A549 (cell line): Measurements from ENCODE around the gene ZNF638. TPM values are rescaled to one million over a fixed set of nuclear protein-coding genes. Genes with fewer than 3 reads are reported as not detected.
A peak's percentile ranks its signal among the peaks of the same experiment; 100 is the strongest.

Source experiments
- ATAC-seq, 2 experiments: fragments of 200-7000 bp in 1 of 2; fragments of >200 bp in 1 of 2; cut with Nextera tagmentation in 1 of 2; cut with Tn5 transposase in 1 of 2; 3 replicates each; pipeline versions ENCODE4 v1.8.0 to v1.9.1; 2018 to 2020; ENCODE audit warnings: mild to moderate bottlenecking in 1 of 2, moderate library complexity in 1 of 2
- CTCF ChIA-PET: fragments of 300-600 bp; sonication (Branson Sonifier 250); formaldehyde crosslinking; extraction: SDS; loops from one replicate; lab custom pipeline; 2021; ENCODE audit warnings: antibody characterized with exemption, inconsistent platforms; lab: Yijun Ruan, JAX
- POLR2A ChIA-PET: fragments of 350-600 bp; formaldehyde crosslinking; extraction: SDS; loops from one replicate; lab custom pipeline; 2021; ENCODE audit warnings: antibody characterized with exemption, inconsistent platforms; lab: Yijun Ruan, JAX
- DNase-seq, 2 experiments: peaks; one replicate each; pipeline versions ENCODE4 v3.0.0 to v3.0.0-alpha.2; 2011 to 2016; ENCODE audit warnings: low read depth in 1 of 2, low spot score in 1 of 2
- FAIRE-seq: peaks from 2 replicates; lab custom pipeline; 2011; peaks lifted over from hg19 to GRCh38; lab: Jason Lieb, UNC
- H3K27ac ChIP-seq, 2 experiments: fragments of >200 bp; sonication (Bioruptor Twin); formaldehyde crosslinking; 3 replicates each; pipeline ENCODE4 v1.5.1; 2016 to 2017
- H3K4me1 ChIP-seq: fragments of >200 bp; sonication (Bioruptor Twin); formaldehyde crosslinking; 3 replicates; pipeline ENCODE4 v1.6.1; 2016
- H3K4me2 ChIP-seq: fragments of >200 bp; sonication (Bioruptor Twin); formaldehyde crosslinking; 3 replicates; pipeline ENCODE4 v1.6.1; 2016
- H3K4me3 ChIP-seq: fragments of >200 bp; sonication (Bioruptor Twin); formaldehyde crosslinking; 3 replicates; pipeline ENCODE4 v1.5.1; 2016
- H3K9me3 ChIP-seq: fragments of >200 bp; sonication (Bioruptor Twin); formaldehyde crosslinking; 3 replicates; pipeline ENCODE4 v1.6.1; 2016
- BHLHE40 ChIP-seq: IDR thresholded peaks from 2 replicates; pipeline ENCODE4 v1.6.1; 2012; ENCODE audit warnings: low read depth, low read length, inconsistent platforms
- EP300 ChIP-seq, 2 experiments: fragments of >200 bp; sonication (Bioruptor Twin); formaldehyde crosslinking; IDR thresholded peaks; 2 replicates in 1 of 2; 3 replicates in 1 of 2; pipeline ENCODE4 v1.6.1; 2016 to 2017
- FOSL2 ChIP-seq, 2 experiments: fragments of 450-650 bp in 1 of 2; fragments of >200 bp in 1 of 2; sonication (Bioruptor Twin) in 1 of 2; formaldehyde crosslinking; IDR thresholded peaks; 2 replicates each; pipeline versions ENCODE4 v1.5.0 to v1.6.1; 2016 to 2020; ENCODE audit warnings: mild to moderate bottlenecking in 1 of 2, moderate library complexity in 1 of 2
- FOXS1 ChIP-seq: fragments of 250-450 bp; sonication (Bioruptor Pico); IDR thresholded peaks from 2 replicates; pipeline ENCODE4 v1.5.0; 2020; ENCODE audit warnings: mild to moderate bottlenecking, moderate library complexity
- HOXA7 ChIP-seq: fragments of 250-450 bp; sonication (Bioruptor Pico); IDR thresholded peaks from 2 replicates; pipeline ENCODE4 v1.5.0; 2020; ENCODE audit warnings: mild to moderate bottlenecking, moderate library complexity
- HOXB5 ChIP-seq: fragments of 250-450 bp; sonication (Bioruptor Pico); IDR thresholded peaks from 2 replicates; pipeline ENCODE4 v1.5.0; 2020; ENCODE audit warnings: mild to moderate bottlenecking, moderate library complexity
- JUNB ChIP-seq: fragments of >200 bp; sonication (Bioruptor Twin); formaldehyde crosslinking; IDR thresholded peaks from 2 replicates; pipeline ENCODE4 v1.6.1; 2016
- MAFK ChIP-seq: fragments of 450-650 bp; IDR thresholded peaks from 2 replicates; pipeline ENCODE4 v1.6.1; 2014; ENCODE audit not compliant: partially characterized antibody
- MAZ ChIP-seq: fragments of 150-350 bp; IDR thresholded peaks from 2 replicates; pipeline ENCODE4 v1.6.1; 2014; ENCODE audit warnings: antibody characterized with exemption, low read depth, low read length, borderline replicate concordance
- MYC ChIP-seq: IDR thresholded peaks from 2 replicates; pipeline ENCODE4 v1.6.1; 2012; ENCODE audit warnings: mild to moderate bottlenecking, inconsistent platforms, low read length, improper control_type of control experiment, borderline replicate concordance
- NFE2L2 ChIP-seq: fragments of 150-350 bp; conservative IDR thresholded peaks from 2 replicates; pipeline ENCODE4 v1.6.1; 2014; ENCODE audit warnings: low read length
- POLR2A ChIP-seq: IDR thresholded peaks from 2 replicates; pipeline ENCODE4 v1.6.1; 2012; ENCODE audit warnings: mild to moderate bottlenecking, low read length
- RCOR1 ChIP-seq: fragments of 150-350 bp; IDR thresholded peaks from 2 replicates; pipeline ENCODE4 v1.6.1; 2014; ENCODE audit warnings: antibody characterized with exemption, low read length, low read depth
- SMC3 ChIP-seq: fragments of >200 bp; sonication (Bioruptor Twin); formaldehyde crosslinking; IDR thresholded peaks from 3 replicates; pipeline ENCODE4 v1.6.1; 2018; ENCODE audit warnings: inconsistent platforms
- TFCP2L1 ChIP-seq: fragments of 250-450 bp; sonication (Bioruptor Pico); IDR thresholded peaks from 2 replicates; pipeline ENCODE4 v1.5.0; 2021; ENCODE audit warnings: mild to moderate bottlenecking
- ZC3H11A ChIP-seq: fragments of 450-650 bp; IDR thresholded peaks from 2 replicates; pipeline ENCODE4 v1.6.1; 2014; ENCODE audit warnings: antibody characterized with exemption, mild to moderate bottlenecking
- ZNF302 ChIP-seq: fragments of 250-450 bp; sonication (Bioruptor Pico); IDR thresholded peaks from 2 replicates; pipeline ENCODE4 v1.9.0; 2021; ENCODE audit warnings: inconsistent platforms, mild to moderate bottlenecking, moderate library complexity
- WGBS: methylation state at CpG from one replicate; pipeline ENCODE4 v1.1.6; 2017; ENCODE audit errors: missing lambda C conversion rate; 5-methylcytosine and 5-hydroxymethylcytosine counted together
- polyA plus RNA-seq, 4 experiments: library from polyadenylated mRNA; depleted of rRNA in 3 of 4; stranded (reverse); fragments of >200 nt; fragmentation: RNase III in 1 of 4; extraction: RNeasy Plus Mini Kit Qiagen cat#74134 plus additional on column Dnase treatment in 1 of 4; gene quantifications; 2 replicates in 3 of 4; 3 replicates in 1 of 4; pipeline ENCODE4 v1.2.3, GENCODE V29; 2011 to 2017
- TF ChIP-seq, protein P1 (sequence below): IDR thresholded peaks from 2 replicates; pipeline ENCODE4 v1.6.1; 2012
- TF ChIP-seq, protein P2 (sequence below): fragments of 150-350 bp; IDR thresholded peaks from 2 replicates; pipeline ENCODE4 v1.6.1; 2014; ENCODE audit warnings: low read depth, mild to moderate bottlenecking, low read length
- TF ChIP-seq, protein P3 (sequence below): fragments of >200 bp; sonication (Bioruptor Twin); formaldehyde crosslinking; IDR thresholded peaks from 3 replicates; pipeline ENCODE4 v1.5.1; 2016

ZNF638 gene
- polyA plus RNA-seq, 2 of the 4 experiments (the other 2 are of a cell fraction) = 74.2 to 160 TPM

DNA sequence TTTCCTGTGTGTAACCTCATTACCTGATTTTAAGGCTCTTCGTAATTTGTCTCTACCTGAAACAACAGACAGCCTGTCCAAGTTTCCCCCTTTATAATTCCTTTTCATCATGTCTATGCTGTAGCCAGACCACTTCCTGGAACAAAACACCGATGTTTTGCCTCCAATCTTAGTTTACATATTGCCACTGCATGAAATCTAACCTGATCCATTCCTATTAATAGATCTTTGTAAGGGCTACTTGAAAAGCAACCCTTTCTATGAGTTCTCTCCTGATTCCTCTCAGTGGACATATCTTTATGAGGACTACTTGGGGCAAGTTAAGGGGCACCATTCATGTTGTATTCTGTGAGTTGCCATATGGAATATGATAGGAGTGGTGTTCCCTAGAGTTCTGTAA is 30.9 kb downstream of the ZNF638 start:
- WGBS = 87% methylated on average over 2 of the region's 2 CpGs
- TF ChIP-seq, protein P1, sequence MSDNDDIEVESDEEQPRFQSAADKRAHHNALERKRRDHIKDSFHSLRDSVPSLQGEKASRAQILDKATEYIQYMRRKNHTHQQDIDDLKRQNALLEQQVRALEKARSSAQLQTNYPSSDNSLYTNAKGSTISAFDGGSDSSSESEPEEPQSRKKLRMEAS = no peak
- TF ChIP-seq ZC3H11A = no peak
- no peak for TF ChIP-seq FOSL2 (IDR thresholded peaks at IDR 0.05)
- TF ChIP-seq FOSL2 (CRISPR knock-in tag; IDR thresholded peaks at IDR 0.05) = no peak
- TF ChIP-seq BHLHE40 = no peak
- TF ChIP-seq ZNF302 (CRISPR knock-in tag) = no peak
- no peak for TF ChIP-seq RCOR1
- TF ChIP-seq, protein P2, sequence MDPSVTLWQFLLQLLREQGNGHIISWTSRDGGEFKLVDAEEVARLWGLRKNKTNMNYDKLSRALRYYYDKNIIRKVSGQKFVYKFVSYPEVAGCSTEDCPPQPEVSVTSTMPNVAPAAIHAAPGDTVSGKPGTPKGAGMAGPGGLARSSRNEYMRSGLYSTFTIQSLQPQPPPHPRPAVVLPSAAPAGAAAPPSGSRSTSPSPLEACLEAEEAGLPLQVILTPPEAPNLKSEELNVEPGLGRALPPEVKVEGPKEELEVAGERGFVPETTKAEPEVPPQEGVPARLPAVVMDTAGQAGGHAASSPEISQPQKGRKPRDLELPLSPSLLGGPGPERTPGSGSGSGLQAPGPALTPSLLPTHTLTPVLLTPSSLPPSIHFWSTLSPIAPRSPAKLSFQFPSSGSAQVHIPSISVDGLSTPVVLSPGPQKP = no peak
- TF ChIP-seq TFCP2L1 (CRISPR knock-in tag) = no peak
- no peak for TF ChIP-seq JUNB
- no peak for TF ChIP-seq MAFK
- no peak for TF ChIP-seq HOXB5 (CRISPR knock-in tag)
- TF ChIP-seq POLR2A = no peak
- TF ChIP-seq MYC = no peak
- TF ChIP-seq, protein P3, sequence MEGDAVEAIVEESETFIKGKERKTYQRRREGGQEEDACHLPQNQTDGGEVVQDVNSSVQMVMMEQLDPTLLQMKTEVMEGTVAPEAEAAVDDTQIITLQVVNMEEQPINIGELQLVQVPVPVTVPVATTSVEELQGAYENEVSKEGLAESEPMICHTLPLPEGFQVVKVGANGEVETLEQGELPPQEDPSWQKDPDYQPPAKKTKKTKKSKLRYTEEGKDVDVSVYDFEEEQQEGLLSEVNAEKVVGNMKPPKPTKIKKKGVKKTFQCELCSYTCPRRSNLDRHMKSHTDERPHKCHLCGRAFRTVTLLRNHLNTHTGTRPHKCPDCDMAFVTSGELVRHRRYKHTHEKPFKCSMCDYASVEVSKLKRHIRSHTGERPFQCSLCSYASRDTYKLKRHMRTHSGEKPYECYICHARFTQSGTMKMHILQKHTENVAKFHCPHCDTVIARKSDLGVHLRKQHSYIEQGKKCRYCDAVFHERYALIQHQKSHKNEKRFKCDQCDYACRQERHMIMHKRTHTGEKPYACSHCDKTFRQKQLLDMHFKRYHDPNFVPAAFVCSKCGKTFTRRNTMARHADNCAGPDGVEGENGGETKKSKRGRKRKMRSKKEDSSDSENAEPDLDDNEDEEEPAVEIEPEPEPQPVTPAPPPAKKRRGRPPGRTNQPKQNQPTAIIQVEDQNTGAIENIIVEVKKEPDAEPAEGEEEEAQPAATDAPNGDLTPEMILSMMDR = no peak
- TF ChIP-seq HOXA7 = no peak
- no peak for TF ChIP-seq EP300 (IDR thresholded peaks at IDR 0.05)
- TF ChIP-seq NFE2L2 = no peak
- no peak for TF ChIP-seq MAZ
- no peak for TF ChIP-seq SMC3
- no peak for TF ChIP-seq FOXS1 (CRISPR knock-in tag)
- Histone ChIP-seq H3K4me1 (peaks cover 6% of the 10 kb centered on the region; the same call in 1 of the 3 replicates), H3K4me3 (no peak overlapping the region), H3K9me3 (no peaks in the 10 kb centered on the region), H3K27ac (no peak overlapping the region), H3K4me2 (no peak overlapping the region)
- ChIA-PET CTCF (interaction anchor here (0.6 kb wide), 1 partner anchor 22 kb away, joined by 3 read pairs; no protein-coding TSS in a partner anchor), POLR2A (no interaction called here)
- ATAC-seq = no peak
- DNase-seq = no peak
- no peak for FAIRE-seq

DNA sequence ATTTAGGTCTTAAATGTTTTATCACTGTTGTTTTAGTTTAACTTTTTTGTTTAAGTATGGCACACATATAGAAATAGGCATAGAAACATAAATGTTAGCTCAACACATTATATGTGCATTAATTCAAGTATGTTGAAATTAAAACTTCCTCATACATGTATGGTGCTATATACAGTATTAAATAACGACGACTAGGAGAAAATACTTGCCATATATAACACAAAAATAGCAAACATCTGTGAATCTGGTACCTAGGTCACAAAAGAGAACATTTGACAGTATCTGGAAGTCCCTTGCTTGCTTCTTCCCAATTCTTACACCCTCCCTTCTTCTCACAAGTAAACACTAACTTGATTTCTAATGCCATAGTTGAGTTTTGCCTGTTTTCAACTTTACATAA is 38.4 kb downstream of the ZNF638 start:
- POLR2A ChIA-PET = no interaction called here

More for the DNA sequence above, 38.4 kb downstream of the ZNF638 start:
- TF ChIP-seq MAFK = peak; percentile 37
- no peak for TF ChIP-seq ZNF302 (CRISPR knock-in tag)
- TF ChIP-seq FOXS1 (CRISPR knock-in tag) = no peak
- TF ChIP-seq, protein P3 = no peak
- FAIRE-seq = no peak
- H3K9me3 ChIP-seq = no peaks in the 10 kb centered on the region
- no peak for DNase-seq
- 88% methylated on average over 2 of the region's 2 CpGs for WGBS
- ATAC-seq = no peak
- H3K4me1 ChIP-seq = no peaks in the 10 kb centered on the region
- H3K4me2 ChIP-seq = no peak overlapping the region
- H3K27ac ChIP-seq = no peak overlapping the region
- CTCF ChIA-PET = no interaction called here
- no peak overlapping the region for H3K4me3 ChIP-seq
